ENCODE results near the gene PARVB.
"Not testable (repeated sequence)": the region's sequence is repeated elsewhere in the genome, so short reads cannot be mapped to it uniquely, and the experiment has no call there.

The PARVB gene

GRCh38 chr22:44107340-44107739 lies 83.2 kb downstream of the PARVB start:
- H3K4me3 ChIP-seq (ENCODE audit: low read depth, low read length): no peak overlapping the region
- TF ChIP-seq MYC (IDR thresholded peaks at IDR 0.05; ENCODE audit: low read depth, low read length): no peak
- TF ChIP-seq CTCF (IDR thresholded peaks at IDR 0.05; ENCODE audit: low read depth, low read length): no peak
- TF ChIP-seq MAX (IDR thresholded peaks at IDR 0.05; ENCODE audit: low read depth, low read length): no peak
- TF ChIP-seq POLR2A (IDR thresholded peaks at IDR 0.05; ENCODE audit: extremely low read depth, insufficient read length): no peak

GRCh38 chr22:44108076-44108475 lies 84.0 kb downstream of the PARVB start:
- DNase-seq (ENCODE audit: low read depth): no peak
- TF ChIP-seq MAX (IDR thresholded peaks at IDR 0.05; ENCODE audit: low read depth, low read length) (no peak), MYC (IDR thresholded peaks at IDR 0.05; ENCODE audit: low read depth, low read length) (no peak), CTCF (IDR thresholded peaks at IDR 0.05; ENCODE audit: low read depth, low read length) (no peak), POLR2A (IDR thresholded peaks at IDR 0.05; ENCODE audit: extremely low read depth, insufficient read length) (no peak)
- no peak overlapping the region for H3K4me3 ChIP-seq (ENCODE audit: low read depth, low read length)

More at GRCh38 chr22:44107340-44107739, 83.2 kb downstream of the PARVB start:
- DNase-seq (ENCODE audit: low read depth): no peak

GRCh38 chr22:44108806-44109385 lies 84.8 kb downstream of the PARVB start:
- no peak overlapping the region for H3K4me3 ChIP-seq (ENCODE audit: low read depth, low read length)
- DNase-seq (ENCODE audit: low read depth): no peak
- TF ChIP-seq CTCF (IDR thresholded peaks at IDR 0.05; ENCODE audit: low read depth, low read length): no peak
- no peak for TF ChIP-seq MAX (IDR thresholded peaks at IDR 0.05; ENCODE audit: low read depth, low read length)
- TF ChIP-seq MYC (IDR thresholded peaks at IDR 0.05; ENCODE audit: low read depth, low read length): no peak
- TF ChIP-seq POLR2A (IDR thresholded peaks at IDR 0.05; ENCODE audit: extremely low read depth, insufficient read length): no peak

GRCh38 chr22:44109416-44109815 lies 85.3 kb downstream of the PARVB start:
- H3K4me3 ChIP-seq (ENCODE audit: low read depth, low read length): no peak overlapping the region
- DNase-seq (ENCODE audit: low read depth): no peak
- TF ChIP-seq POLR2A (IDR thresholded peaks at IDR 0.05; ENCODE audit: extremely low read depth, insufficient read length): no peak
- no peak for TF ChIP-seq MAX (IDR thresholded peaks at IDR 0.05; ENCODE audit: low read depth, low read length)
- no peak for TF ChIP-seq CTCF (IDR thresholded peaks at IDR 0.05; ENCODE audit: low read depth, low read length)
- no peak for TF ChIP-seq MYC (IDR thresholded peaks at IDR 0.05; ENCODE audit: low read depth, low read length)

GRCh38 chr22:44110656-44111055 lies 86.6 kb downstream of the PARVB start:
- not testable (repeated sequence) for H3K4me3 ChIP-seq (ENCODE audit: low read depth, low read length); DNase-seq (ENCODE audit: low read depth)

- DNase-seq (ENCODE audit: low read depth): no peak
- H3K4me3 ChIP-seq (ENCODE audit: low read depth, low read length): no peak overlapping the region
- TF ChIP-seq MYC (IDR thresholded peaks at IDR 0.05; ENCODE audit: low read depth, low read length): no peak
- no peak for TF ChIP-seq POLR2A (IDR thresholded peaks at IDR 0.05; ENCODE audit: extremely low read depth, insufficient read length)
- no peak for TF ChIP-seq CTCF (IDR thresholded peaks at IDR 0.05; ENCODE audit: low read depth, low read length)
- no peak for TF ChIP-seq MAX (IDR thresholded peaks at IDR 0.05; ENCODE audit: low read depth, low read length)
These were observed 87.6 kb downstream of the PARVB start for GRCh38 chr22:44111562-44112155.
